ENCODE results near the gene NAV3.

DNA sequence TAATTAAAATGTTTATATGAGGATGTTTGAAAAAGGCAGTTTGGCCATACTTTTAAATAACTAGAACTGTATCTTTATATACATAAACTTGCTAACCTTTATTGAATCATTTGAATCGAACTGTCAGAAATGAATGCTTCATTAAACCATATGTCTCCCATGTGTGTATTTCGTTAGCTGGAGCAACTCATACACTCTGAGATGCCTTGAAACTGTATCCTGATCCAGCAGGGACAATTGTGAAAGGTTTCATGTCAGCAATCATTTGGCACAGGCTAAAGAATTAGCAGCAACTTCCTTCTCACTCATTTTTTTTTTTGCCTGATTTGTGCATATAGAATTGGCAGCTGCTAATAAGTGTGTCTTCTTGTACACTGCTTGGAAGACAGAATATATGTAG is 109.9 kb downstream of the NAV3 start:
- no peak for TF ChIP-seq POLR2A (IDR thresholded peaks at IDR 0.05)
- TF ChIP-seq, protein P1, sequence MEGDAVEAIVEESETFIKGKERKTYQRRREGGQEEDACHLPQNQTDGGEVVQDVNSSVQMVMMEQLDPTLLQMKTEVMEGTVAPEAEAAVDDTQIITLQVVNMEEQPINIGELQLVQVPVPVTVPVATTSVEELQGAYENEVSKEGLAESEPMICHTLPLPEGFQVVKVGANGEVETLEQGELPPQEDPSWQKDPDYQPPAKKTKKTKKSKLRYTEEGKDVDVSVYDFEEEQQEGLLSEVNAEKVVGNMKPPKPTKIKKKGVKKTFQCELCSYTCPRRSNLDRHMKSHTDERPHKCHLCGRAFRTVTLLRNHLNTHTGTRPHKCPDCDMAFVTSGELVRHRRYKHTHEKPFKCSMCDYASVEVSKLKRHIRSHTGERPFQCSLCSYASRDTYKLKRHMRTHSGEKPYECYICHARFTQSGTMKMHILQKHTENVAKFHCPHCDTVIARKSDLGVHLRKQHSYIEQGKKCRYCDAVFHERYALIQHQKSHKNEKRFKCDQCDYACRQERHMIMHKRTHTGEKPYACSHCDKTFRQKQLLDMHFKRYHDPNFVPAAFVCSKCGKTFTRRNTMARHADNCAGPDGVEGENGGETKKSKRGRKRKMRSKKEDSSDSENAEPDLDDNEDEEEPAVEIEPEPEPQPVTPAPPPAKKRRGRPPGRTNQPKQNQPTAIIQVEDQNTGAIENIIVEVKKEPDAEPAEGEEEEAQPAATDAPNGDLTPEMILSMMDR (IDR thresholded peaks at IDR 0.05), result no peak
